ENCODE data around the gene NCAN. TPM values are rescaled to one million over a fixed set of nuclear protein-coding genes. Genes with fewer than 3 reads are reported as not detected.

Gene NCAN
- total RNA-seq, 1 donor from 2014 or later, result not detected

- no peak for DNase-seq
- TF ChIP-seq CTCF (IDR thresholded peaks at IDR 0.05), result no peak
- Histone ChIP-seq H3K4me3 (no peak overlapping the region), H3K4me1 (no peaks in the 10 kb centered on the region), H3K9me3 (no peaks in the 10 kb centered on the region), H3K27me3 (peaks cover 25% of the 10 kb centered on the region), H3K27ac (no peak overlapping the region), H3K36me3 (no peaks in the 10 kb centered on the region)
- no peak for ATAC-seq
- intact Hi-C loops (cut with DNase I), result no loop called here
These were observed 2.4 kb upstream of the NCAN start for GRCh38 chr19:19209372-19209771.

- intact Hi-C loops (cut with DNase I), result no loop called here
- DNase-seq (no peak), ATAC-seq (no peak)
- Histone ChIP-seq H3K4me3 (no peak overlapping the region), H3K27me3 (peaks cover 31% of the 10 kb centered on the region), H3K9me3 (no peaks in the 10 kb centered on the region), H3K4me1 (no peaks in the 10 kb centered on the region), H3K27ac (no peak overlapping the region), H3K36me3 (no peaks in the 10 kb centered on the region)
- no peak for TF ChIP-seq CTCF (IDR thresholded peaks at IDR 0.05)
These were observed 1.2 kb downstream of the NCAN start for GRCh38 chr19:19212916-19213315.

GRCh38 chr19:19213426-19214158 is 1.8 kb downstream of the NCAN start:
- Histone ChIP-seq H3K9me3 (no peaks in the 10 kb centered on the region), H3K27me3 (peaks cover 31% of the 10 kb centered on the region), H3K4me1 (no peaks in the 10 kb centered on the region), H3K27ac (no peak overlapping the region), H3K36me3 (no peaks in the 10 kb centered on the region), H3K4me3 (no peak overlapping the region)
- ATAC-seq (no peak), DNase-seq (no peak)
- intact Hi-C loops (cut with DNase I), result no loop called here
- TF ChIP-seq CTCF (IDR thresholded peaks at IDR 0.05), result no peak

GRCh38 chr19:19214159-19214490 is 2.4 kb downstream of the NCAN start:
- intact Hi-C loops (cut with DNase I), result no loop called here
- Histone ChIP-seq H3K36me3 (no peaks in the 10 kb centered on the region), H3K9me3 (no peaks in the 10 kb centered on the region), H3K4me3 (no peak overlapping the region), H3K27ac (no peak overlapping the region), H3K27me3 (peaks cover 31% of the 10 kb centered on the region), H3K4me1 (no peaks in the 10 kb centered on the region)
- ATAC-seq, result no peak
- DNase-seq, result no peak
- TF ChIP-seq CTCF (IDR thresholded peaks at IDR 0.05), result no peak

- Histone ChIP-seq H3K4me1 (no peaks in the 10 kb centered on the region), H3K27ac (no peak overlapping the region), H3K27me3 (peaks cover 31% of the 10 kb centered on the region), H3K4me3 (no peak overlapping the region), H3K36me3 (no peaks in the 10 kb centered on the region), H3K9me3 (no peaks in the 10 kb centered on the region)
- DNase-seq, result no peak
- no peak for TF ChIP-seq CTCF (IDR thresholded peaks at IDR 0.05)
- intact Hi-C loops (cut with DNase I), result no loop called here
- ATAC-seq, result peak; percentile 57
These were observed 3.1 kb downstream of the NCAN start for GRCh38 chr19:19214892-19215291.

- peaks cover 30% of the 10 kb centered on the region for H3K27me3 ChIP-seq
- no peaks in the 10 kb centered on the region for H3K4me1 ChIP-seq
- no peak for ATAC-seq
- no peak overlapping the region for H3K27ac ChIP-seq
- no peaks in the 10 kb centered on the region for H3K9me3 ChIP-seq
- no peak for TF ChIP-seq CTCF (IDR thresholded peaks at IDR 0.05)
- H3K4me3 ChIP-seq, result no peak overlapping the region
- DNase-seq, result no peak
- intact Hi-C loops (cut with DNase I), result no loop called here
- H3K36me3 ChIP-seq, result no peaks in the 10 kb centered on the region
These were observed 4.0 kb downstream of the NCAN start for GRCh38 chr19:19215792-19216191.

Data from upper lobe of right lung (tissue), 1 donor.